Measurements from ENCODE around the gene LDAH. TPM values are rescaled to one million over a fixed set of nuclear protein-coding genes. Genes with fewer than 3 reads are reported as not detected.
A peak's percentile ranks its signal among the peaks of the same experiment; 100 is the strongest.

The LDAH gene
- total RNA-seq, 2 experiments from 2014 or later: 28.7 to 37.0 TPM

DNA sequence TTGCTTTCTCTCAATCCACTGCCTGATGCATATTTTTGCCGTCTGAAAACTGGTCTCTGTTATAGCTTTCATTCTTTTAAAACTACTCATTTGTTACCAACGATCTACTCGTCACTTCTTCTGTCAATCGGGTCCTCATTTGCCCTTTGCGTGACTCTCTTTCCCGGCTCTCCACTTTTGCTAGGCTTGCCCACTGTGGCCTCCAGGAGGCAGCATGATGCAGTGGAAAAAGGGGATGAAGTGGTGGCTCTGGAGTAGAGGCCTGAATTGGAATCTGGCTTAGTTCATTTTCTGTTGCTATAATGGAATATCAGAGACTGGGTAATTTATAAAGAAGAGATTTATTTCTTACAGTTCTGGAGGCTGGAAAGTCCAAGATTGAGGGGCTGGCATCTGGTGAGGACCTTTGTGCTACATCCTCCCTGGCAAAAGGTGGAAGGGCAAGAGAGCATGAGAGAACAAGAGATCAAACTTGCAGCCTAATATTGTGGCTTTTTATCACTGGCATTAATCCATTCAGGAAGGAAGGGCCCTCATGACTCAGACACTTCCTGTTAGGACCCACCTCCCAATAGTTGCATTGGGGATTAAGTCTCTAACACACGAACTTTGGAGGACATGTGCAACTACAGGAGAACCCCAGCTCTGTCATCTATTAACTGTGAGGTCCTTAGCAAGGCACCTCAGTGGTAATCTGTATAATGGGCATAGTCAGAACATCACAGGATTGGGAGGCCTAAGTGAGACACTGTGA, 140.6 kb downstream of the LDAH start:
- DNase-seq: no peak
- POLR2A ChIA-PET: no interaction called here
- CTCF ChIA-PET: interaction anchor here (1.0 to 1.5 kb wide), 2 partner anchors 16 to 21 kb away, joined by 3 to 4 read pairs; no protein-coding TSS in a partner anchor
- no peaks in the 10 kb centered on the region for H3K9me3 Mint-ChIP-seq
- H3K27me3 Mint-ChIP-seq: no peaks in the 10 kb centered on the region
- peaks cover 17% of the 10 kb centered on the region for H3K36me3 Mint-ChIP-seq (ENCODE audit: low read depth)
- no peak overlapping the region for H3K4me3 Mint-ChIP-seq
- H3K27ac Mint-ChIP-seq: no peak overlapping the region
- peaks cover 6% of the 10 kb centered on the region for H3K4me1 Mint-ChIP-seq

- Mint-ChIP-seq H3K4me1 (peaks cover 6% of the 10 kb centered on the region), H3K9me3 (no peaks in the 10 kb centered on the region), H3K36me3 (ENCODE audit: low read depth) (peaks cover 11% of the 10 kb centered on the region), H3K27me3 (no peaks in the 10 kb centered on the region), H3K4me3 (no peak overlapping the region), H3K27ac (no peak overlapping the region)
- CTCF ChIA-PET: no interaction called here
- DNase-seq: no peak
- POLR2A ChIA-PET: no interaction called here
Observed at GRCh38 chr2:20680744-20681375, 142.0 kb downstream of the LDAH start.

DNA sequence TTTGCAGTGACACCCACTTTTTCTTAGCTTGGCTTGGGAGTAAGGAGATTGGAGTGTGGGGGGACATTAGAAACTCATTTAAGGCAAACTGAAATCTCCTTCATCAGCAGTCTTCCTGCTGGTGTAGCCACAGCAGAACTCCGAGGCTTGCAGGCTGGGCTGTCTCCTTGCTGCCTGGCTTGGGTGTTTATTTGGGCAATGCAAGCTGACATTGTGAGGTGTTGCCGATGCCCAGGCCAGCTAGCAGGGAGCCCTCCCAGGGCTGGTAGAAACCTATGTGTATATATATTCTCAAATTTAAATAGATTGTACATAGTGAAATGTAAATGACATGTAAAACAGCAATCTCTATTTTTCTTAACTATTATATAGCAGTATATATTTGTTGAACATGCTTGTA, 144.1 kb downstream of the LDAH start:
- H3K4me3 Mint-ChIP-seq: no peak overlapping the region
- ChIA-PET CTCF (interaction anchor here (0.6 to 1.7 kb wide), 4 partner anchors 9 to 28 kb away, joined by 3 to 4 read pairs (median 4); partner anchors contain the start of gene GDF7), POLR2A (no interaction called here)

DNA sequence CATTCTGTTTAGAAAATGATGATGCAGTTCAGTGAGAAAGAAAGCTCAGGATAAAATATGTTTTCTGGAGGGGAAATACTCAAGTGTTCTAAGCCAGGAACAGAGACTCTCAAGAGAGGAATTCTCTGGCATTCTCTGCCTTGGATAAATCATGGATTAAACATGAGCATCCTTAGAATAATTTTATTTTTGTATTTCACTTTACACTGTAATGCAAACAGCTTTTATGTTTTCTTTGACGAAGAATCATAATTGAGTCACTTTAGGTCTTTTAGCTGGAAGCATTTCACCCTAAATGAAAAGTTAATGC, 144.9 kb downstream of the LDAH start:
- Mint-ChIP-seq H3K27me3 (peaks cover 12% of the 10 kb centered on the region), H3K36me3 (ENCODE audit: low read depth) (peaks cover 6% of the 10 kb centered on the region), H3K9me3 (no peaks in the 10 kb centered on the region), H3K27ac (no peak overlapping the region), H3K4me1 (peaks cover 6% of the 10 kb centered on the region), H3K4me3 (no peak overlapping the region)
- CTCF ChIA-PET: interaction anchor here (1.1 to 1.7 kb wide), 4 partner anchors 9 to 27 kb away, joined by 3 to 4 read pairs (median 4); partner anchors contain the start of genes GDF7 and HS1BP3
- DNase-seq: no peak
- POLR2A ChIA-PET: no interaction called here

More for the DNA sequence above, 144.1 kb downstream of the LDAH start:
- no peak for DNase-seq
- H3K9me3 Mint-ChIP-seq: no peaks in the 10 kb centered on the region
- H3K27me3 Mint-ChIP-seq: peaks cover 4% of the 10 kb centered on the region
- H3K36me3 Mint-ChIP-seq (ENCODE audit: low read depth): peaks cover 6% of the 10 kb centered on the region
- H3K27ac Mint-ChIP-seq: no peak overlapping the region
- H3K4me1 Mint-ChIP-seq: peaks cover 6% of the 10 kb centered on the region

GRCh38 chr2:20677301-20678085, 145.4 kb downstream of the LDAH start:
- Mint-ChIP-seq H3K4me1 (peaks cover 6% of the 10 kb centered on the region), H3K27ac (no peak overlapping the region), H3K4me3 (no peak overlapping the region), H3K27me3 (peaks cover 17% of the 10 kb centered on the region), H3K9me3 (no peaks in the 10 kb centered on the region), H3K36me3 (ENCODE audit: low read depth) (peaks cover 6% of the 10 kb centered on the region)
- ChIA-PET POLR2A (no interaction called here), CTCF (interaction anchor here (0.9 to 2.5 kb wide), 8 partner anchors 10 to 216 kb away, joined by 3 to 9 read pairs (median 4); partner anchors contain the start of genes GDF7 and HS1BP3)
- no peak for DNase-seq

DNA sequence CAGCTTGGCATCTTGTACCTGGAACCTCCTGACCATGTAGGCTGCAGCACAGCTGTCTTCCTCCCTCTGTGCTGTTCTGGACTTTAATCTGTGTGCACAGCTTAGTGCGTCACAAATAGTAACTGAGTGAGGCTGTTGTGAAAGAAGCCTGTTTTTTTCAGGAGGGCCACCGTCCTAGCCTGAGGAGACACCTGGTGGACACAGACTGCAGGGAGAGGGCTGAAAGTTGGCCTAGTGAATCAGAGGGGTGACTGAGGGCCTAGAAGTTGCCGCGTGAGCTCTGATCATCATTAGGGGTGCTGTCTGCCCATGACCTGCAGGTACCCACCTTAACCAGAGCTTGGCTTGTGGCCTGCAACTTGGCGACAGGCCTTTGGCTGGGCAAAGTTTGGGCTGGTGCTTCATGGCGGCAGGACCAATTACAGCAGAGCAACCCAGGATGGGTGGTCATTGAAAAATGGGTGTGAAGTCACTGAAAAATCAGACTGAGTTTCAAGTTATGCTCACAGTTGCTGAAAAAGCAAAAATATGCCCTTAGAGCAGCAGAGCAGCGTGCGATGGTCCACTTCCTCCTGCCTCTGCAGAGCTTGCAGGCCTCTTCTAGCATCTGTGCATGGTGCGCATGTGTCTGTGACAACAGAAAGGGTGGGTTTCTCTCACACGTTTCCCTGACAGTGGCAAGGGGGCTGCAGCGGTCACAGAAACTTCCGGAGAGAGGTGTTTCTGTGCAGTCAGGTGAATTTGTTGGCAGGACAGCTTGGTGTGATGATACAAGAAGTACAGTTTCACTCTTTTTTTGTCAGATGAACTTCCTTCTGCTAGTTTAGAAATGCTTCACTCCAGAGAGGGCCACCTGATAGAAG, 146.3 kb downstream of the LDAH start:
- no peak for DNase-seq
- Mint-ChIP-seq H3K36me3 (ENCODE audit: low read depth) (no peaks in the 10 kb centered on the region), H3K27ac (peak overlapping the region; percentile 5), H3K9me3 (no peaks in the 10 kb centered on the region), H3K4me3 (no peak overlapping the region), H3K4me1 (no peaks in the 10 kb centered on the region), H3K27me3 (peaks cover 24% of the 10 kb centered on the region)
- ChIA-PET POLR2A (no interaction called here), CTCF (interaction anchor here (0.9 to 2.5 kb wide), 6 partner anchors 9 to 287 kb away, joined by 3 to 9 read pairs (median 4); partner anchors contain the start of gene GDF7)

DNA sequence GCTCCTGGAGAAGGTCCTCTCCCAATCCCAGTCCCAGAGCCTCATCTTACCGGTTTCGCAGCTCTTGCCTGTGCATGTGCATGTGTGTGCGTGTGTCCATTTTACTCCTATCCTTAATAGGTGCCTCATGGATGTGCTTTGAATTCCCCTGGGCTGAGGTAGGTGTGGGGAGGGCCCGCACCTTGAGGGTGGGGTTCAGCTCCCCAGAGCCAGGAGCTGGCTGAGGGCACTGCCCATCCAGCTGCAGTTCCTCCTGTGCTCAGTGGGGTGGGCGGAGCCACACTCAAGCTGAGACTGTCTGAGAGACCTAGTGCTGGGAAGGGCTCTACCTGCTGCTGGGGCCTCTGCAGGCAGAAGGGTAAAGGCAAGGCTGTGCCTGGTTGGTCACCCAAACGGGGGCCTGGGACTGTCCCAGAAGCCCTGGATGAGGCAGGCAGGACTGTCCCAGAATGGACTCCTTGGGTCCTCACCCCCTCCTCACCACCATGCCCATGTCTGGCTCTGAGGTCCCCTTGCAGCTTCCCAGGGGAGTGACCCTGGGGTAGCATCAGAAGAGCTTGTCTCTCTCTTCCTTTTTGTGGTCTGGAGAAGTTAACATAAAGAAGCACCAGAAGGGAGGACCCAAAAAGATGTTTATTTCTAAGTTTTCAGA, 147.1 kb downstream of the LDAH start:
- H3K27ac Mint-ChIP-seq: no peak overlapping the region
- DNase-seq: no peak
- no peaks in the 10 kb centered on the region for H3K36me3 Mint-ChIP-seq (ENCODE audit: low read depth)
- H3K4me1 Mint-ChIP-seq: no peaks in the 10 kb centered on the region
- no peak overlapping the region for H3K4me3 Mint-ChIP-seq
- ChIA-PET POLR2A (no interaction called here), CTCF (interaction anchor here (0.7 to 2.5 kb wide), 5 partner anchors 8 to 288 kb away, joined by 3 to 9 read pairs (median 5); partner anchors contain the start of genes GDF7 and HS1BP3)
- no peaks in the 10 kb centered on the region for H3K9me3 Mint-ChIP-seq
- peaks cover 30% of the 10 kb centered on the region for H3K27me3 Mint-ChIP-seq

DNA sequence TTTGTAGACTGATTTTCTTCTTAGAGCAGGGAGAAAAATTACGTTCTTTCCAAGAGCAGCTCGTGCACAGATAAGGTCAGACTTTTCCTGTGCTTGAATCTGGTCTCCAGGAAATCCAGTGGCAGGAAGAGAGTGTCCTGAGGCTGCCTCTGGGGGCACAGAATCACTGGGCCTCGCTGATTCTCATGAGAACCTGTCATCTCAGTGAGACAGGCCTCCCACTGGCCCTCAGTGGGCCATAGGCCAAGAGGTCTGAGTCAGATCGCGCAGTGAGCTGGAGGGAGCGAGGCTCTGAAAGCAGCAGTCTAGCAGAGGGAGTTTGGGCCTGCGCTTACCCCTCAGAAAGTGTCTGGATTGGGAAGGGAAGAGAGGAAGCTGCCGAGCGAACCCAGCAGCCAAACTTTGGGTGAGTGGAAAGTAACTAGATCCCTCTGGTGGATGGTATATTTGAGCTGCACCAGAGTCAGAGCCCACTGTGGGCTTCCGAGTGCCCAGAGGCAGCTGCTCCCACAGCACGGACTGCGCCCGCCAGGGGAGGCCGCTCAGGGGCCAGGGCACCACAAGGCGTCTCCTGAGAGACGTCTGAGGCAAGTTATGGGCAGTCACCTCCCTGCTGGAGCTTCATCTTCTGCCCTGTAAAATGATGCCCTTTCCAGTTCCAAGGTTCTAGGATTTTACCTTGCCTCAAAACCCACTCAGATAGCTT, 147.8 kb downstream of the LDAH start:
- Mint-ChIP-seq H3K27ac (no peak overlapping the region), H3K27me3 (peaks cover 34% of the 10 kb centered on the region), H3K36me3 (ENCODE audit: low read depth) (no peaks in the 10 kb centered on the region), H3K4me3 (no peak overlapping the region), H3K9me3 (no peaks in the 10 kb centered on the region), H3K4me1 (no peaks in the 10 kb centered on the region)
- ChIA-PET CTCF (interaction anchor here (0.7 to 2.5 kb wide), 5 partner anchors 9 to 288 kb away, joined by 3 to 9 read pairs (median 5); partner anchors contain the start of genes GDF7 and HS1BP3), POLR2A (no interaction called here)
- DNase-seq: no peak

GRCh38 chr2:20674309-20674965, 148.5 kb downstream of the LDAH start:
- no peak overlapping the region for H3K27ac Mint-ChIP-seq
- DNase-seq: no peak
- H3K4me3 Mint-ChIP-seq: no peak overlapping the region
- H3K36me3 Mint-ChIP-seq (ENCODE audit: low read depth): no peaks in the 10 kb centered on the region
- POLR2A ChIA-PET: no interaction called here
- H3K9me3 Mint-ChIP-seq: no peaks in the 10 kb centered on the region
- CTCF ChIA-PET: no interaction called here
- peaks cover 41% of the 10 kb centered on the region for H3K27me3 Mint-ChIP-seq
- H3K4me1 Mint-ChIP-seq: no peaks in the 10 kb centered on the region

DNA sequence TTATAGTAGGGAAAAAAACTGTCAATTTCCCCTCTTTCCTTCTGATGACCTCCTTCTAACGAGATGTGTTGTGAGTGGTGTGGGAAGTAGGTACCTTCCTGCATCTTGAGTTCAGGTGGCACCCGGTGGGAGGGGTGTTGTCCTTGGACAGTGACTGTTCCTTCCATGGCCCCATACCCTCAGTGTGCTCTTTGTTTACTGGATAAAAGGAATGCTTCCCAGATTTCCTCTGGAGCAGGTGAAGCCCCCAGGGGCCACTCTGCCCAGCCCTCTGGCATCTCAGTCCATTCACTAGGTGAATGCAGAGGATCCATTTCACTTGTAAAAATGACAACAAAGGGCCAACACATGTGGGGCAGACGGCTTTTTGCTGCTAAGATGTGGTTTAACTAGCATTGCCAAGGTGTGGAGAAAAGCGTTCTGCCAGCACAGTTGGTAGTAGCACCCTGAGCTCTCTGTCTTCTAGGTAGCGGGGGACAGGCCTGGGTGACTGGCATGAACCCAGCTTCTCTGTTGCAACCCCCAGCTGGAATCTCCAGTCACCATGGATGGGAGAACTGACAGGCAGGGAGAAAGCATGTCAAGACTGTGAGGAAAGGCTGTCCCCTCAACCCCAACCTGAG, 149.1 kb downstream of the LDAH start:
- Mint-ChIP-seq H3K27me3 (peaks cover 47% of the 10 kb centered on the region), H3K36me3 (ENCODE audit: low read depth) (no peaks in the 10 kb centered on the region), H3K9me3 (no peaks in the 10 kb centered on the region), H3K4me3 (no peak overlapping the region), H3K4me1 (peaks cover 1% of the 10 kb centered on the region), H3K27ac (no peak overlapping the region)
- ChIA-PET CTCF (no interaction called here), POLR2A (no interaction called here)
- no peak for DNase-seq
